LHCN-M2 (cell line): ENCODE results near the gene DIO2. TPM values are rescaled to one million over a fixed set of nuclear protein-coding genes. Genes with fewer than 3 reads are reported as not detected.

Source experiments
- DNase-seq: peaks from one replicate; pipeline ENCODE4 v3.0.0-alpha.2; 2012; ENCODE audit warnings: low read depth
- total RNA-seq: library from RNA; depleted of rRNA; stranded (reverse); fragments of >200 nt; gene quantifications from 2 replicates; pipeline ENCODE4 v1.2.3, GENCODE V29; 2014

DIO2 gene
- total RNA-seq, 1 experiment from 2014 or later: 1.3 TPM

DNA sequence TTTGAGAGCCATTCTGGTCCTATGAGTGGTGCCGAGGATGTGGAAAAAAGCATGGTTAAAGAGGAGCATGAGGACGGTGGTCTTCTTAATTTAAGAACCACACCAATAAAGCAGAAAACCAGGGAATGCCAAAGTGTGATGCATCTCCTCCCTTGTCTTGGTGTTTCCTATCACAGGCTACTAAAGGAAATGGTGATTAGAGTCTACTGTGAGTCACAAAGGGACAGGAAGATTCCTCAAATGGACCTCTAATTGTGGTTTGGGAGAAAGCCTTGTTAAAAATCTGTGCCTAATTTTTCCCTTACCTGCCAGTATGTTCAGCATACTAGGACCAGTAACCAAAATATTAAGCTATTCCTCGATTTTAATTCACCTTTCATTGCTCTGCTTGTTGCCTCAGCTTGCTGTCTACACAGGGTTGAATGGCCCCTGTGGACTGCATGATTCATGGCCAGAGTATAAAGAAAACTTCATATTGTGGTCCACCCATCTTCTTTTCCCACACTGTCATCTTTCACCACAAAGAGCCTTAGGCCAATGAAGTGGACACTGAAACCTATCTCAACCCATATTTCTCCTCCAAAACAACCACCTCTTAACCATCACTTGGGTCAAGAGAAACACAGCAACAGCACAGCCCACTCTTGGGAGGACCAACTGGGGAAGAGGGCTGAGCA, 38.8 kb downstream of the DIO2 start:
- DNase-seq: peak; percentile 29

GRCh38 chr14:80167793-80168448, 43.4 kb downstream of the DIO2 start:
- no peak for DNase-seq

DNA sequence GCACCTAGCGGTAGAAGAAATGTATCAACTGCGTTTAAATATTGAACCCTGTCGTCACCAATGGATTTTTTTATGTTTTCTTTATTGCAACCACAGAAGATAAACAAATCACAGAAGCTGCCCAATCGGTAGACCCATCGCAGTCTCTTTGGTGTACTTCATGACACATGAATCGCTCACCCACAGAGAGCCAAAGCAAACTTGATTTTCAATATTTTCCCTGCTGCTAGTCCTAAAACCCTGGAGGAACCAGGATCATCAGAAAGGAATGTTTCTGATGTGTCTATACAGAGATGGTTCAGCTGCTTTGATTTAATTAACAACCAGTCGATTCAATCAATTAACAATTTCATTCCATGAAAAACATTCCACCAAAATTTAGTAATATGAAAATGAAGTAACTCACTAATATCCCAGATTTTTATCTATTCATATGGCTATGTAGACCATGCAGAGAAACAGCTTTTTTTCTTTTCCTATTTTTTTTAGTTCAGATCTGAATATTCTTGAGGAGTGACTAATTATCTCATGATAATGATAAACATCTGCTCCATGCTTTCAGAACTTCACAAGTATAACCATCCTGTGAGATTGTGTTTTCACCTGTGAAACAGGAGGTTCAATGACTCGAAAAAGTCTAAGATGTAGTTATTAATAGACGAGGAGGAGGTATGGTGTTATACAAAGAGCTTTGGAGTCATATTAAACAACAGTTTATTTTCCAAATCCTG, 46.1 kb downstream of the DIO2 start:
- DNase-seq: peak; percentile 61

DNA sequence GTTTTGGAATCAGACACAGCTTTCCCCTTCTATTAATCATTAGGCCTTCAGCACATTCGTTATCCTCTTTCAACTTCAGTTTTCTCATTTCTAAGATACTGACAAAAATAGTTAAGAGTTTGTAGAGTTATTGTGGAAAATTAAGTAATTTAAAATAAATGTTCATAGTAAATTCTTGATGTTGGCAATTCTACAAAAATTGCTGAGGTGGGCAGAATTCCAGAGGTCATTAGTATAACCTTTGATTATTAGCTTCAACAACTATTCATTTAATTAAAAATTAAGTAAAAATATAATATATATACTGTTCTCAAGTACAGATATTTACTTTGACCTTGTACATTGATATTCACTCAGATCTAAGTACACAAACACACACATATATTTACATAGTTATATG, 58.5 kb downstream of the DIO2 start:
- DNase-seq: no peak

DNA sequence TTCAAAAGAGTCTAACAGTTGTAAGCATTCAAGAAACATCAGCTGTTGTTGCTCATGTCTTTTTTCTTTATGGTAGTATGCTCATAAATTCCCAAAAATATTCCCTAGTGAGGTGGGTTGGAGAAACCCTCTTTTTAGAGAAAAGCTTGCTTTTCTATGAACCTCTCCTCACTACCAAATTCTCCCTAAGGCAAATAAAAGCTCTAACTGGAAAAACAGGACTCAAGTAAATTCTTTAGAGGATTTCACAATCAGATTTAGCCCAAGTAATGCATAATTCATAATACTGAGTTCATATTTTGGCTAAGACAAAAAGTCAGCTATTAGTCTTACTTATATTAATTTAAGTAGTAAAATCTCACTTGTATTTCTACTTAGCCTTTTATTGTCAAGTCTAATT, 59.1 kb downstream of the DIO2 start:
- no peak for DNase-seq

GRCh38 chr14:80150301-80150700, 61.0 kb downstream of the DIO2 start:
- DNase-seq: peak; percentile 42
